Keratinocyte (primary cell): ENCODE results near the gene DPY19L1.
A peak's percentile ranks its signal among the peaks of the same experiment; 100 is the strongest.
"Not testable (repeated sequence)": the region's sequence is repeated elsewhere in the genome, so short reads cannot be mapped to it uniquely, and the experiment has no call there.

ENCODE experiments used
- CTCF ChIP-seq, 3 experiments: IDR thresholded peaks in 1 of 3; conservative IDR thresholded peaks in 1 of 3; optimal IDR thresholded peaks in 1 of 3; 2 replicates in 2 of 3; 3 replicates in 1 of 3; pipeline versions ENCODE3 to v1.5.1; 2011; ENCODE audit warnings: low read length in 3 of 3, mild to moderate bottlenecking in 3 of 3, moderate library complexity in 2 of 3, control low read depth in 1 of 3, inconsistent platforms in 1 of 3; ENCODE audit not compliant: insufficient read depth in 2 of 3; ENCODE audit errors: extremely low read depth in 1 of 3
- EZH2 ChIP-seq: IDR thresholded peaks from one replicate; pipeline ENCODE4 v1.6.1; 2012; ENCODE audit warnings: inconsistent platforms, mild to moderate bottlenecking, low read length, moderate library complexity

- TF ChIP-seq CTCF (optimal IDR thresholded peaks at IDR 0.05 in 1 of 3, IDR thresholded peaks at IDR 0.05 in 1 of 3, conservative IDR thresholded peaks at IDR 0.05 in 1 of 3; ENCODE audit: extremely low read depth in 1 of 3, insufficient read depth in 2 of 3, low read length in 3 of 3) = peak in 1 of 3 experiments; percentile 29
- TF ChIP-seq EZH2 = not testable (repeated sequence)
Observed at GRCh38 chr7:35055733-35056132, 18.4 kb upstream of the DPY19L1 start.
